ENCODE data around the gene BLOC1S3. TPM values are rescaled to one million over a fixed set of nuclear protein-coding genes. Genes with fewer than 3 reads are reported as not detected.

BLOC1S3 gene
- total RNA-seq, 2 donors from 2014 or later: 10.4 to 15.9 TPM

DNA sequence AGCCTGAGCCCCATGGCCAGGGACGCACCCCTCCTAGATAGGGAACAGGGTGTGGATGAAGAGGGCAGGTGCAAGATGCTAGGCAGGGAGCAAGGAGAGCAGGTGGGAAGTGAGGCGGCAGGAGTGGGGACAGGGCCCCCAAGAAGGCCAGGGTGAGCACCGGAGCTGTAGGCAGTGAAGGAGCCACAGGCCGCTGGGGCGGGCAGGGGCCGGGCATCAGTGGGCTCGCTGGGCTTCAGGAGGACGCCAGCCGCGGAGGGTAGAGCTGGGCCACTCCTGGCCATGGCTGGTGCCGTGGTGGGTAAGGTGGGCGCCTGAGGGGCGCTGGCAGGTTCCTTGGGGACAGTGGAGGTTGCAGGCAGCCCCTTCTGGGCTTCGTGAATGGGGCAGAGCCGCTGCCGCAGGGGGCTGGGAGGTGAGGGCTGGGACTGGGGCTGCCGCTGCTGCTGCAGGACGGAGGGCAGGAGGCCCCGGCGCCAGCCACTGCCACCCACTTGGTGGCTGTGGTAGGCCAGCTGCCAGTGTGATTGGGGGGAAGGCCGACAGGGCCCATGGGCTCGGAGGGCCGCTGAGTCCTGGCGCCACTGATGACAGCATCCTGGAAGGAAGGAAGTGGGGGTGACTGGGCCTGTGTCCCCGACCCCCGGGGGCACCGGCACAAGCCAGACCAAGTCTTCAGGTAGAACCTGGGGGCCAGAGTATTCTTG, 19.9 kb upstream of the BLOC1S3 start:
- intact Hi-C loops (cut with DNase I): no loop called here
- Histone ChIP-seq H3K27ac (no peak overlapping the region), H3K4me1 (peaks cover 2% of the 10 kb centered on the region), H3K9me3 (no peaks in the 10 kb centered on the region), H3K36me3 (no peaks in the 10 kb centered on the region), H3K4me3 (no peak overlapping the region), H3K27me3 (peaks cover 12% of the 10 kb centered on the region), H3K9ac (ENCODE audit: low read depth in 2 of 2, low read length in 2 of 2) (no peak overlapping the region)
- DNase-seq: no peak
- TF ChIP-seq, protein P1, sequence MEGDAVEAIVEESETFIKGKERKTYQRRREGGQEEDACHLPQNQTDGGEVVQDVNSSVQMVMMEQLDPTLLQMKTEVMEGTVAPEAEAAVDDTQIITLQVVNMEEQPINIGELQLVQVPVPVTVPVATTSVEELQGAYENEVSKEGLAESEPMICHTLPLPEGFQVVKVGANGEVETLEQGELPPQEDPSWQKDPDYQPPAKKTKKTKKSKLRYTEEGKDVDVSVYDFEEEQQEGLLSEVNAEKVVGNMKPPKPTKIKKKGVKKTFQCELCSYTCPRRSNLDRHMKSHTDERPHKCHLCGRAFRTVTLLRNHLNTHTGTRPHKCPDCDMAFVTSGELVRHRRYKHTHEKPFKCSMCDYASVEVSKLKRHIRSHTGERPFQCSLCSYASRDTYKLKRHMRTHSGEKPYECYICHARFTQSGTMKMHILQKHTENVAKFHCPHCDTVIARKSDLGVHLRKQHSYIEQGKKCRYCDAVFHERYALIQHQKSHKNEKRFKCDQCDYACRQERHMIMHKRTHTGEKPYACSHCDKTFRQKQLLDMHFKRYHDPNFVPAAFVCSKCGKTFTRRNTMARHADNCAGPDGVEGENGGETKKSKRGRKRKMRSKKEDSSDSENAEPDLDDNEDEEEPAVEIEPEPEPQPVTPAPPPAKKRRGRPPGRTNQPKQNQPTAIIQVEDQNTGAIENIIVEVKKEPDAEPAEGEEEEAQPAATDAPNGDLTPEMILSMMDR (IDR thresholded peaks at IDR 0.05): no peak

DNA sequence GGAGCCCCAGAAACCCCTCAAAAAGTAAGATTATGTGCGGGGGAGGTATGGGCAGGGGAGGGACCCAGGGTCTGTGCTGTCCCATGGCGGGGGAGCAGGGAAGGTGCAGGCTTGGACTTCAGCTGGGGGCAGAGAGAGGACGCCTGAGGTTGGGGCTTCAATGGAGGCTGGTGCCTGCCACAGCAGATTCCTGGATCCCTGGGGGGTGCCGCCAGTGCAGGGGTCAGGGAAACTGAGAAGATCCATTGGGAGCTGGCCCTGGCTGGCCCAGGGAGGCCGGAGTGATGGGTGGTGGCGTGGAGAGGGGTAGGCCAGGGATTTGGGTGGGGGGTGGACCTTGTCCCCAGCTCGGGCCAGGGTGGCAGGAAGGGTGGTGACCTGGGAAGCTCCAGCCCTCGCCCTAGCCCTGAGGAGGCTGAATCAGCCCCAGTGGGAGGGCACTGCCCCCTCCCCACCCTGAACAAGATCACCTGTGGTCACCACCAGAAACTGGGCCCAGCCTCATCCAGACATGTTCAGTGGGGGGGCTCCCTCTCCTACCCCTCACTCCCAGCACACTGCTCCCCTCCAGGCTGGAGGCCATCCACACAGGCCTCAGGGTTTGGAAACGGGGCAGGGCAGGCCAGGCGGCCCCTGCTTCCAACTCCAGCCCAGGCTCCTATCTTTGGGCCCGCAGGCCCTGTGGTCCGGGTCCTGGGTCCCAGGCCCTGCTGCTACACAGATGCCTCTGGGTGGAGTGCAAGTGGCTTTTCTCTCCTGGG, 19.2 kb upstream of the BLOC1S3 start:
- no peak overlapping the region for H3K9ac ChIP-seq (ENCODE audit: low read depth in 2 of 2, low read length in 2 of 2)
- no peak overlapping the region for H3K4me3 ChIP-seq
- H3K4me1 ChIP-seq: peaks cover under 1% of the 10 kb centered on the region
- TF ChIP-seq, protein P1 (IDR thresholded peaks at IDR 0.05): no peak
- DNase-seq: no peak
- peaks cover 6% of the 10 kb centered on the region for H3K27me3 ChIP-seq
- no peaks in the 10 kb centered on the region for H3K9me3 ChIP-seq
- no peaks in the 10 kb centered on the region for H3K36me3 ChIP-seq
- intact Hi-C loops (cut with DNase I): no loop called here
- H3K27ac ChIP-seq: no peak overlapping the region

DNA sequence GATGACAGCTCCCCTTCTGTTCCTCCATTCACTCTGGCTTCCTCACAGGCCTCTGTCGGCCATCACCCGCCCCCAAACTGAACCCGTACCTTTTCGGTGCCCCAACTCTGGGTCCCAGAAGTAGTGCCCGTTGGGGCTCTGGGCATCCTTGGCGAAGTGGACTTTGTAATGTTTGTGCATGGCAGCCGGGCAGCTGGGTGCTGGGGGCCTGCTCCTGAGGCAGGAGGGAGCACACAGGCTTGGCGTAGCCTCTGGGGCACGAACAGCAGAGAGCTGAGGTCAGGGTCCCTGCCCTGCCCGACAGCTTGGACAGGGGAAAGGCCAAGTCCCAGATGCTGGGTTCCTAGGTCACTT, 18.6 kb upstream of the BLOC1S3 start:
- Histone ChIP-seq H3K4me1 (peaks cover 6% of the 10 kb centered on the region), H3K36me3 (no peaks in the 10 kb centered on the region), H3K9me3 (no peaks in the 10 kb centered on the region), H3K27me3 (peaks cover 6% of the 10 kb centered on the region), H3K4me3 (no peak overlapping the region), H3K9ac (ENCODE audit: low read depth in 2 of 2, low read length in 2 of 2) (no peak overlapping the region), H3K27ac (no peak overlapping the region)
- intact Hi-C loops (cut with DNase I): no loop called here
- TF ChIP-seq, protein P1 (IDR thresholded peaks at IDR 0.05): no peak
- DNase-seq: no peak

- peaks cover 8% of the 10 kb centered on the region for H3K4me1 ChIP-seq
- H3K4me3 ChIP-seq: no peak within 1 kb of the TSS
- TF ChIP-seq, protein P1 (IDR thresholded peaks at IDR 0.05): no peak
- H3K9ac ChIP-seq (ENCODE audit: low read depth in 2 of 2, low read length in 2 of 2): peak within 1 kb of the TSS in 1 of 2 donors; percentile 40
- DNase-seq: peak; percentile 62
- no peak within 1 kb of the TSS for H3K27ac ChIP-seq
- intact Hi-C loops (cut with DNase I): no loop called here
- no peaks in the 10 kb centered on the region for H3K36me3 ChIP-seq
- H3K9me3 ChIP-seq: no peaks in the 10 kb centered on the region
- peaks cover 6% of the 10 kb centered on the region for H3K27me3 ChIP-seq
Measured at GRCh38 chr19:45160870-45161737, 17.5 kb upstream of the BLOC1S3 start, which contains the start of gene NKPD1. Gene NKPD1, minus strand, starts transcription at chr19:45160982. Its CDS starts 832 bp downstream, at chr19:45160150.

Measured in colonic mucosa (tissue), 4 donors.